CD4-positive, alpha-beta T cell treated with Interleukin-6 at 100 ng/mL for 8 hours (primary cell): ENCODE results near the gene MAN2A1.
"Not testable (repeated sequence)": the region's sequence is repeated elsewhere in the genome, so short reads cannot be mapped to it uniquely, and the experiment has no call there.

Experiments used
- DNase-seq: peaks from one replicate; pipeline ENCODE4 v3.0.0-alpha.2; 2020; ENCODE audit warnings: mixed read lengths, low spot score

Gene MAN2A1

DNA sequence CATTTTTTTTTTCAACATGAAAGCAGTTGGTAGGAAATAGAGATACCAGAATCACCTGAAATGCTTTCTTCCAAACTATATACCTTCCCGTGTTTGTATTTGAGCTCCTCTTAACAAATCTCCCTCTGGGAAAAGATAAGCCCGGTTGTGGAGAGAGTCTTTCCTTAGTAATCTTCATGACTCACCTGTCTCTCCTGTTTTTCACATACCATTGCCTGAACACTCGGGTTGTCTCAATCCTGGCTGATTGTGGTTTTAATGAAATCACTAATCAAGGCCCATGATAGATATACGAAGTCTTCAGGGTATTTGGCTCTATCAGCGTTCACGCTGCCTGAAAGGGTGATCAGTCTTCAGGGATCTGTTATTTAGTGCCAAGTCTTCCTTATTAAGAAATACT, 136.7 kb downstream of the MAN2A1 start:
- no peak for DNase-seq

DNA sequence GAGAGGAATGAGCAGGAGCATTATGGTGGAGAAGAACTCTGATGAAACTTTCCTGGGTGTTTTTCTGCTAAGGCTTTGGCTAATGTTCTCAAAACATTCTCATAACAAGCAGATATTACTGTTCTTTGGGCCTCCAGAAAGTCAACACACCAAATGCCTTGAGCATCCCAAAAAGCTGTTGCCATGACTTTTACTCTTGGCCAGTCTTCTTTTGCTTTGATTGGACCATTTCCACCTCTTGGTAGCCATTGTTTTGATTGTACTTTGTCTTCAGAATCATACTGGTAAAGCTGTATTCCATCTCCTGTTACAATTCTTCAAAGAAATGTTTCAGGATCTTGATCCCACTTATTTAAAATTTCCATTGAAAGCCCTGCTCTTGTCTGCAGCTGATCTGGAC, 139.6 kb downstream of the MAN2A1 start:
- DNase-seq = no peak

DNA sequence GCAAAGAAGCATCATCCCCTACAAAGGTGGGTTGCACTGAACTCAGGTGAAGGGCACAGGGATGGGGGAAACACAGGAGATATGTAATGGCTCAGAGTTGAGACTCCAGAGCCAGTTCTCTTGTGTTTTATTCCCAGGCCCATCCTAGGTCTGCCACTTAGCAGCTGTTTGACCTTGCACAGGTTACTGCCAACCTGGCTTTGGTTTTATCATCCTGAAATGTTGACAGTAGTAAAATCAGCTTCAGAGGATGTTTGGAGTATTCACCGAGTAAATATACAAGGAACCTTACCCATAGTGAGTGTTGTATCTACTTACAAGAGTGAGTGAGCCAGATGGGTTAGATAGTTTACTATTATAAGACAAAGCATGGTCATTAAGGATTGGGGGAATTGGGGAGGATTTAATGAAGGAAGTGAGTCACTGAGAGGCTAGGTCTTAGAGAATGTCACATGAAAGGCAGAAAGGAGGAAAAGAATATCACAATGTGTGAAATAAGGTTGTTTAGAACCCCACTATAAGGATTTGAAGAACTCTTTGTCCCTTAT, 141.3 kb downstream of the MAN2A1 start:
- DNase-seq = no peak

DNA sequence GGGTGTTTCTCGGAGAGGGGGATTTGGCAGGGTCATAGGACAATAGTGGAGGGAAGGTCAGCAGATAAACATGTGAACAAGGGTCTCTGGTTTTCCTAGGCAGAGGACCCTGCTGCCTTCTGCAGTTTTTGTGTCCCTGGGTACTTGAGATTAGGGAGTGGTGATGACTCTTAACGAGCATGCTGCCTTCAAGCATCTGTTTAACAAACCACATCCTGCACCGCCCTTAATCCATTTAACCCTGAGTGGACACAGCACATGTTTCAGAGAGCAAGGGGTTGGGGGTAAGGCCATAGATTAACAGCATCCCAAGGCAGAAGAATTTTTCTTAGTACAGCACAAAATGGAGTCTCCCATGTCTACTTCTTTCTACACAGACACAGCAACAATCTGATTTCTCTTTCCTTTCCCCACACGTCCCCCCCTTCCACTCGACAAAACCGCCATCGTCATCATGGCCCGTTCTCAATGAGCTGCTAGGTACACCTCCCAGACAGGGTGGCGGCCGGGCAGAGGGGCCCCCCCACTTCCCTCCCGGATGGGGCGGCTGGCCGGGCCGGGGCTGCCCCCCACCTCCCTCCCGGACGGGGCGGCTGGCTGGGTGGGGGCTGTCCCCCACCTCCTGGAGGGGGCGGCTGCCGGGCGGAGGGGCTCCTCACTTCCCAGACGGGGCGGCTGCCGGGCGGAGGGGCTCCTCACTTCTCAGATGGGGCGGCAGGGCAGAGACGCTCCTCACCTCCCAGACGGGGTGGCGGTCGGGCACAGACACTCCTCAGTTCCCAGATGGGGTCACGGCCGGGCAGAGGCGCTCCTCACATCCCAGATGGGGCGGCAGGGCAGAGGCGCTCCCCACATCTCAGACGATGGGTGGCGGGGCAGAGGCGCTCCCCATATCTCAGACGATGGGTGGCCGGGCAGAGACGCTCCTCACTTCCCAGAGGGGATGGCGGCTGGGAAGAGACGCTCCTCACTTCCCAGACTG, 142.8 kb downstream of the MAN2A1 start:
- DNase-seq = not testable (repeated sequence)

DNA sequence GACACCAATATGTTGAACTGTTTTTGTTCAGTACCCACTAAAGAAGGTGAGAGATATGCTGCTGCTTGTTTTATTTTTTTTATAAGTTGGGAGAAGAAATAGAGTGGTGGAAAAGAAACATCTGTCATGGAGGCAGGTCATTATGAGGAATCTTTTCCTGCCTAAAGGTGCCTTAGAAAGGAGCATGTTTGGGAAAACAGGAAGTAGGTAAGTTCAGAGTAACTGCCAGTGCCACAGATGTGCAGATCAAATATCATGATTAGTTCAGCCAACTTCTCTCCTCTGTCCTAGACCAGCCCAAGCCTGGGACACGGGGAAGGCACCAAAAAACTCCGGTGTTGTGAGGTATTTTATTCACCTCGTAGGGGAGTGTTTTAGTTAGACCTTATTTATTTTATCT, 144.2 kb downstream of the MAN2A1 start:
- no peak for DNase-seq

DNA sequence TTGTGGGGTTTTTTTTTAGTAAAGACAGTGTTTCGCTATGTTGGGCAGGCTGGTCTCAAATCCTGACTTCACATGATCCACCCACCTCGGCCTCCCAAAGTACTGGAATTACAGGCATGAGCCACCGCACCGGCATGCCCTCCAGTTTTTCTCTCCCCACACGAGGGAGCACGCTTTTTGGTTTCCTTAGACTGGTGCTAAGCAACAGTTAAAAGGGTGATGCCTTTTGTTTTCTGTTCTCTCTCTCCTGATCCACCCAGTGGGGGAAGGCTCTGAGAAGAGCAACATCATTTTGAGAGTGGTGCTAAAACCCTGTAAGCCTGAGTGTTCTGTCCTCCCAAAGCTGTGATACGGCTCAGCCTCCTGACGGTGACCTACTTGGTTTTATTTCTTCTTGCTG, 146.6 kb downstream of the MAN2A1 start:
- no peak for DNase-seq

DNA sequence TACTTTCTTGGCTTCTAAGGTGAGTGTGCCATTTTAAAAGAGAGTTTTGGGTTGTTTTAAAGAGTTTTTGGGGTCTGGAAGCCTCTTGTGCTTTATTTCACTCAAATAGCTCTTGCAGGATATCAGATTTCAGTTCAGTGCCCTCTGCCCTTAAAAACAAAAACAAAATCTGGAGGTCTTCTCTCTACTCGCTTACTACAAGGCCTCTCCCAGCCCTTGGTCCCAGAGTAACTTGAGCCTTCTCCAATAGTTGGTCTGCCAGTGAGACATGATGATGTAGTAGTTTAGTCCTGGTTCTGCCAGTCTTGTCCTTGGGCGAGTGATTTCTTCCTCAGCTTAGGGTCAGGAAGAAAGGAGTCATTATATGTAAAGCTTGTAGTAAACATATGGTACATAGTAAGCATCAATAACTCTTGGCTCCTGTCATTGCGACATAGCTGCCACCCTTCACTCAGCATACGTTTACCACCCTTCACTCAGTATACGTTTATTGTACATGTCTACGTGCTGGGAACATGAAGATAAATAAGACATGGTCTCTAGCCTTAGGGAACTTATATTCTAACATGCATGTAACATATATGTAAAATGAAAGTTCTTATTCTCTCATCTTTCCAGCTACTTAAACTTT, 147.6 kb downstream of the MAN2A1 start:
- no peak for DNase-seq

DNA sequence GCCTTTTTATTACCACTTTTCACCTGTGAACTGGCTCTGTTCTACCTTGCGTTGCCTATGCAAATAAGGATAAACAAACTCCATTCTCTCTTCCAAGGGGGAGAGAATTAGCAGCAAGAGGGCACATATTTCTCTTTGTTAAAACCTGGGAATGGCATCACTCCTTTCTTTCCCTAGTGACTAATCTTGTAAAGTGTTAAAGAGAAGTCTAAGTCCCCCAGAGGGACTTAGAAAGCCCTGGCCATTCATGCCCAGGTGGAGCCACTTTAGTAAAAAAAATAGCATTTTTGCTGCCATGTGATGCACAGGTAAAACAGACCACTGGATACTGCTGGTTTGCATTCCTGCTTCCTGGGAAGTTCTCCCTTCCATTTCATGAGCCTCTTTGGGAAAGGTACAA, 148.4 kb downstream of the MAN2A1 start:
- DNase-seq = no peak

DNA sequence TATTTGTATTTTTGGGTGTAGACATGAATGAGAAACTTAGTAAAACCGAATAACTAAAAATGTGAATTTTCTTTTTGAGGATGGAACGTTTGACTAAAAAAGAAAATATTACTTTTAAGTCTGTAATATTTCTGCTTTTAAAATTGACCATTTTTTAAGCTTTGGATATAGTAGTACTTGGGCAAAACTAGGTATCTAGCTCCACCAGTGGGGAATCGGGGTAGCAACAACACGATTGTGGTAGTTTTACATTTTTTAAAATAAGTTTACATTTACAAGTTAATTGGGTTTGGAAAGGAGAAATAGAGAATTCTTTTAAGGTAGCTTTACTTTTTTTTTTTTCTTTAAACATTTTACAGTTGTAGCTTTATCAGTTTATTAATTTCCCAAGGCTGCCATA, 154.4 kb downstream of the MAN2A1 start:
- no peak for DNase-seq

DNA sequence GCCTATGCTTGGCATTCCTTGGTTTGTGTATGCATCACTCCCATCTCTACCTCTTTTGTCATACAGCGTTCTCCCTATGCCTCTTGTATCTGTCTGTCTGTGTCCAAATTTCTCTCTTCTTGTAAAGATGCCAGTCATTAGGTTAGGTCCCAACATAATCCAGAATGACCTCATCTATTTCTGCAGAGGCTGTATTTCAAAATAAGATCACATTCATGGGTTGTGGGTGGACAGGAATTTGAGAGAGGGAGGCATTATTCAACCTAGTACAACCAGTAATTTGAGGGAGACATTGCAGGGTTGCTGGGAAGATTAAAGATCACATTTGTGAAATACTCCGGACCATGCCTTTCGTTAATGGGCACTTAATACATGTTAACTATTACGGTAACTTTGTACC, 155.0 kb downstream of the MAN2A1 start:
- no peak for DNase-seq

DNA sequence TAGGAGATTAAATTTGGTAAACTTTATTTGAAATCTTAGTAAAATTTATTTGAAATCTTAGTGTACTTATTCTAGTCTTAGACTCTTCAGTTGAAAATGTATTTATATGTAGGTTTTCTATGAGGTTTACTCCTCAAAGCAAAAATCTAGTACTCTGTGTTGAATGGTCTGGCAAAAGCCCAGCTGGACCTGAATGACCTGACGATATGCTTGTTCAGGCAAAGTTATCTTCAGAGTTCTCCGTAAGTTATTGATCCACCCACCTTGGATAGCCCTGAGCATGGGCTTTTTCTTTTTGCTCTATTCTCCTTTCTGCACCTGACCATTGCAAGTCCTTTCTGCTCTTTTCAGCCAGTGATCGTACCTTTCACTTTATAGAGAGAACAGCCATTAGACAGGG, 158.4 kb downstream of the MAN2A1 start:
- no peak for DNase-seq

DNA sequence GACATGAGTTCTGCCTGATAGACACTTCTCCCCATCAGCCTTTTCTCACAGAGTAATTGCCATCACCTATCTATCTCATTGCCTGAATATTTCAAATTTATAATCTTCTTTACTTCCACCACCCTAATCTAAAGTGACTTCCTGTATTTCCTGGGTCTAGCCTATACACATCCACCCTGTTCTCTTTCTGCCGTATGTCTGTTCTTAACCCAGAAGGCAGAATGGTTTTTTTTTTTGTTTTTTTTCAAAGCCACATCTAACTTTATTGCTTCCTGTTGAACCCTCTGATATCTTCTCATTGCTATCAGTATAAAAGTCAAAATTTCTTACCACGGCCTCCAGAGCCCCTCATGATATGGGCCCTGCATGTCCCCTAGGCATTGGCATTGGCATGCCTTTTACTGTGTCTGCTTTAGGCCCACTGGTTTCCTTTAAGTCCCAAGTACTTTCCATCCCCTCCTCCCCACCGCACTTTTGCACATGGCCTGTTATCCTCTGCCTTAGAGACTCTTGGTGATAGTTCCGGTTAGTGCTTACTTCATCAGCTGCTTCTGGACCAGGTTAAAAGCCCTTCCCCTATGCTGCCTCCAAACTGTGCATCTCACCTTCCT, 159.9 kb downstream of the MAN2A1 start:
- DNase-seq = peak; percentile 43

DNA sequence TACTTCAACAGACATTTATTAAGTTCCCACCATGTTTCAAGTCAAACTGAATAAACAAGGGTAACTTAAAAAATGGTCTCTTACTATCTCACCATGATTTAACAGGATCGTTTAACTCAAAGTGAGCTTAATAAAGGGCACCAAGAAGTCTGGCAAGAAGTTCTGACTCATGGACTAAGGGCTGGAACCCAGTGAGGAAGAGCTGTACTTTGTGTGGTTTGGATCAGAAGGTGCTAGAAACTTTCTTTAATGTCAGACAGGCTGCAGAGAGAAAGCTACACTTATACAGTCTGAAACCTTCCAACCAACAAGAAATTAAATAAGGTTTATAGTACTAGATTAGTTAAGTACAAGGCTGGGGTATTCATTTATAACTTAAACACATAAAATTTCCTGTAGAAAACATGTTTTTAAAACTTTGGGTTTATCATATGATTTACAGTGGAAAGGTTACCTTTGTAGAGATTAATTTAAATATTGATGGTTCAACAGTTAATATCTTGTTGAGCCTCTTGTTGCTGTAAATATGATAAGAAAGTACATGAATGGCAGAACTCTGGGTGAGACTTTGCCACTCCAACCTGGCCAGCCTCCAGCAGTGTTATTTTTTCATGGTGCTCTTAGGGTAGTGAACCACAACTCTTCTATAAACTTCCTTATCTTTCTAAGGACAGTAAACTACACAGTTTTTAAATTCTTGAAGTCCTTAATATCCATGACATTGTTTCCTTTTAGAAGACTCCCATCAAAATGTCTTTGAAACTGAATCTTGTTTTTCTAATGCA, 162.8 kb downstream of the MAN2A1 start:
- peak; percentile 19 for DNase-seq

DNA sequence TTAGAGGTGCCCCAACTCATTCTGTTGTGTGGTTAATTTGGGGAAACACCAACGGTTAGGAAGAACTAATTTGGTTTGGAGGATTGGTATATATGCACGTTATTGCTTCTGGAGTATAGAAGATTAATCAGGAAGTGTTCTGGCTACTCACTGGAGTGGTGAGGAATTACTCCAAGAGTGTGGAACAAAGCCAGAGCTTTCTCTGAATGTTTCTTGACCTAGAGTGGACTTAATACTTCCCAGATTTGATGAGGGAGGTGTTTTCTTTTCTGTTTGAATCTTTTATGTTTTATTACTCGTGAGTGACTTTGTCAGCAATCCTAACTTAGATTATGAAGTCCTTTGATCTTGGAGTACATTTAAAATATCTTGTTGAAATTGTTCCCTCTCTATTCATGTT, 163.7 kb downstream of the MAN2A1 start:
- no peak for DNase-seq

DNA sequence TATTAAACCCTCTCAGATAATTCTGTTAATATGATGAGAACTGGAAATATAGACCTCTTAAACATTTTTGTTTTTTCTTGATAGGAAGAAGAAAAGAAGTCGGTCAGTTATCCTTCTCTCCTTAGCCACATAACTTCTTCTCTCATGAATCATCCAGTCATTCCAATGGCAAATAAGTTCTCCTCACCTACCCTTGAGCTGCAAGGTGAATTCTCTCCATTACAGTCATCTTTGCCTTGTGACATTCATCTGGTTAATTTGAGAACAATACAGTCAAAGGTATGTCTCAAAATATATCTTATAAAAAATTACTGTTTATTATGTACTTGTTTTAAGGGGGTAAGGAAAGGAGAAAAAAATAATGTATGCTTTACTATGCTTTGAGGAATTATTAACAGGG, 165.3 kb downstream of the MAN2A1 start:
- no peak for DNase-seq

DNA sequence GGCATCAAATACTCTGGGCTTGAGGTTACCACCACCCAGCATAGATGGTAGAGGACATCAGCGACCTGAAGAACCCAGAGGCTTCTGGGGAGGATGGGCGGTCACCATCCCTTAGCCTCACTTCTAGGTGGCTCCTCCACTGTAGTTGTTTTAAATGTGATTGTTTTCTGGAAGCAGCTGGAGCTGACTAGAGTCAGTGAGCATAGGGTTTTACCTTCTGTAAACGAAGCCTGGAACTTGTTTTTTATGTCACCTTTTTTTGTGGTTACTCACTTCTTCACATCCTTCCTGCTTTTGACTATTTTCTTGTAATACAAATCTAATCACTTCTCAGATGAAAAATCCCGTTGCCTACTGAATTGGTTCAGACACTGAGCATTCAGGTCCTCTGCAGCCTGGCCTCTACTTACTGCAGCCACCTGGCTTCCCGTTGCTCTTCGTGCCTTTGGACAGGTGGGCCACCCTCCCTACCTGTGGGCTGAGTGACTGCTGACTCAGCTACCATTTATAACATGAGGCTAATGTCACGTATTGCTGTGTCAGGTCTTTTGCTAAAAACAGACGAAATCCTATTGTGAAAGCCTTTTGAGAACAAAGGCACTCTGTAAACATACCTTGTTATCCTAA, 167.8 kb downstream of the MAN2A1 start:
- DNase-seq = peak; percentile 63

DNA sequence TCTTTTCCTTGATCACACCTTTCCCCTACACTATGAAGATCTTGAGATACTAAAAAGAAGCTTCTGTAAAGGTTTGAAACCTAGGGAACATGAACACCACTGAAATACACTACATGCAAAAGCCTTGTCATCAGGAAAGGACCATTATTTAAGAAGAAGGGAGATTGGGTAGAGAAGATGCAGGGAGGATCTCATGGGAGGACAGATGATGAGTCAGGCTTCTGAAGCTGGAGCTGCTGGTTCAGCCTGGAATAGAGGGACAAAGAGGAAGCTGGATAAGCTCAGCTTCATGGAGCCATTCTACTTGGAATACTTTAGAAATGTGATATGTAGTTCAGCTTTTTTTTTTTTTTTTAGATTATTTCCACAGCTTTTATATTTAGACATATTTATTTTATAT, 169.8 kb downstream of the MAN2A1 start:
- no peak for DNase-seq

DNA sequence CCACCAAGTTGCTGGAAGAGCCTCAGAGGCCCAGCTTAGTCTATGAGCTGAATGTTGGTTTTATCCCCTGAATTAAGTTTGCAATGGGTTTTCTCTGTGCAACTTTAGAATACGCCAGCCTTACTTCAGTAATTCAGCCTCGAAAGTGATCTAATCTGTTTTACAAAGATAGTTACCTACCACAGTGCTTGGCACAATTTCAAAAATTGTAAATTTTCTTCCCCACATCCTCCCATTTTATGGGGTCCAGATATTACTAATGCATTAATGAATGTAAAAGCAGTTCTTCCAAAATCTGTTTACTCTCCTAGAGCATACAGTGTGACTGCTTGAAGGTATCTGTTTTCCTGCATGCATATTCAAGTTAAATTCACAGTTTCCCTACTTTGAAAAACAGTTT, 172.6 kb downstream of the MAN2A1 start:
- DNase-seq = no peak

DNA sequence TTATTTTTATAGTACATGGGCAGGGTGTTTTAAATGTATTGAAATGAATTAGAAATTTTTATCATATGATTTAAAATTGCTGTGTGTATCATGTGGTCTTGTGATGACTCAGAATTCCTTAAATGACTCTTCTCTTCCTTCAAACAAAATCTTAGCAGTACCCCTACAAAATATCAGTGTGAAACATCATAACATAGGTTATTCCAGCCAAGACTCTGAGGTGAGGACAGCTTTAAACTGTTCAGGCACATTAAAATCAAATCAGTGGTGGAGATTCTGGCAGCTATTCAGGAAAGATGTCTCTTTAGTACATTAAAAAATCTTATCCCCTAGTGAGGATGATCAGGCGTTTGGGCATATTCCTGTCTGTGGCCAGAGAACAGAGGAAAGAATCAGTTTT, 174.0 kb downstream of the MAN2A1 start:
- no peak for DNase-seq

DNA sequence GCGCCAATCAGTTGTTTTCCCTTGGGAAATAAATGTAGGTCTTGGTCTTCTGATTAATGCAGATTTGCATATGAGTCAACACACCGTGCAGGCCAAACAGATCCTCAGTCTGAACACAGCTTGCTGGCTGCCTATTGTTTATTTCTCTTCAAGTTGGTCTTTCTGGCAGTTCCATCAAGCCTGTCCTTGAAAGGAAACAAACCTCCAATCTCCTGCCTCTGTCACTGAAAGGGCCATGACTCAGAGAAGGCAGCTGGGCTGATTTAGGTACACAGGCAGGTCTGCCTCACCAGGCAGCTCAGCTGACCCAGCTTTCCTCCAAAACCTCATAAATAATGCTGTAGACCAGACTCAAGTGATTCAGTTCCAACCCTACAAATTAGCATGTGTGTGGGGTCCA, 175.9 kb downstream of the MAN2A1 start:
- DNase-seq = no peak

DNA sequence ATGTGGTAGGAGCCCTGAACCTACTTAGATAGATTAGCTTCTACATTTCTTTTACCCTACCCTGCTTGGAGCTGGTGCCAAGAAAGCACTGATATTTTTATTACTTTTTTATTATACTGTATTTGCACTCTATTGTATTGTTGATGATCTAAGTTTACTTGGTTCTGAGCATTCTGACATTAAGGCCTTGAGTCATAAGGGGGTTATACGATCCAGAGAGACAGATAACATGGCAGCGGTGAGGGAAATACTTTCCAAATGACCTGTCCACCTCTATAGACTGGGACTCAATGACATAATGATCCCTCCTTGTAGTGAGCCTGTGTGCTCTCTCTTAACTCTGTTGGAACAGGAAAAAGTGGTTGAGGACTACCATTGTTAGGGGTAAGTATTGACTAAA, 176.3 kb downstream of the MAN2A1 start:
- DNase-seq = no peak

DNA sequence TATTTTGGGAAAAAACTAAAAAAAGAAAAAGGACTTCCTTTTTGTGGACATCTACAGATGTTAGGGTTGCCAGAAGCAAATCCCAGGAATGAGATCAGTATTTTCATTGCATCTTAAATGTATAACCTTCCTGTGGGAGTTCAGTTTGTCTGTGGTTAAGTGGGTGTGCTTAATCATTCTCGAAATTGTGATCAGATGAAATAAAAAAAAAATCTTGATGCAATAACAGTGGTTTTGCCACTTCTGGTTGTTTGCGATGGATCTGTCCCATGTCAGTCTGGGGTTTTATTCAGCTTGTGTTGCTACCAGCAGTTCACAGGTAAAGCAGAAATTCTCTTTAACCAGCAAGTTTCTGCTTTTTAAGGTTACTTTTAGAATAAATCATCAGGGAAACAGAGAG, 179.0 kb downstream of the MAN2A1 start:
- DNase-seq = peak; percentile 11
